ENCODE results near the gene URB1. TPM values are rescaled to one million over a fixed set of nuclear protein-coding genes. Genes with fewer than 3 reads are reported as not detected.

The URB1 gene
- total and polyA plus RNA-seq, 2 donors (not counting 3 experiments of a cell fraction or from before 2014, with no cell fraction given) = 8.0 to 27.3 TPM

GRCh38 chr21:32424674-32425073, 31.9 kb upstream of the URB1 start:
- H3K9ac ChIP-seq (replicated peaks; ENCODE audit: extremely low read depth, insufficient read depth, low read length) = no peak overlapping the region
- TF ChIP-seq MAX (IDR thresholded peaks at IDR 0.05; ENCODE audit: insufficient read depth, insufficient read length) = no peak
- no peak for TF ChIP-seq MYC (IDR thresholded peaks at IDR 0.05; ENCODE audit: low read depth, low read length)
- no peak for TF ChIP-seq JUN (IDR thresholded peaks at IDR 0.05; ENCODE audit: borderline replicate concordance, insufficient read depth, insufficient read length, low read depth)
- no peak for TF ChIP-seq POLR2A (IDR thresholded peaks at IDR 0.05; ENCODE audit: low read depth, low read length)
- TF ChIP-seq FOS (IDR thresholded peaks at IDR 0.05; ENCODE audit: borderline replicate concordance, insufficient read depth, low read length) = no peak
- no peak for TF ChIP-seq GATA2 (IDR thresholded peaks at IDR 0.05; ENCODE audit: insufficient read depth, insufficient read length, low read depth, low read length)
- no peak for TF ChIP-seq EZH2 (IDR thresholded peaks at IDR 0.05; ENCODE audit: borderline replicate concordance, low read depth, low read length, severe bottlenecking)
- no peak for TF ChIP-seq POLR2AphosphoS5 (IDR thresholded peaks at IDR 0.05; ENCODE audit: insufficient read depth, low read depth, low read length)
- no peak for TF ChIP-seq CTCF (IDR thresholded peaks at IDR 0.05; ENCODE audit: extremely low read depth in 1 of 2, insufficient read depth in 1 of 2, low read depth in 1 of 2, low read length in 2 of 2)
- no peaks in the 10 kb centered on the region for H3K9me3 ChIP-seq (replicated peaks; ENCODE audit: control insufficient read depth, insufficient read depth, low read length)
- no peak overlapping the region for H3K4me2 ChIP-seq (ENCODE audit: insufficient read depth, low read length)
- no peak for FAIRE-seq
- no peak overlapping the region for H3K27ac ChIP-seq (ENCODE audit: insufficient read depth, low read depth, low read length)
- no peaks in the 10 kb centered on the region for H3K36me3 ChIP-seq (ENCODE audit: control insufficient read depth in 2 of 2, extremely low read depth in 1 of 2, insufficient read depth in 2 of 2, low read length in 2 of 2)
- BruUV-seq (replicated peaks) = no TSS peak
- dilution Hi-C loops (cut with MboI; ENCODE audit: extremely low pct_ligation_motif_present, low sequenced_read_pairs) = no loop called here
- DNase-seq (ENCODE audit: low read depth, low spot score) = no peak
- intact Hi-C loops (cut with micrococcal nuclease) = loop anchor here (5.0 kb wide), 1 partner anchor 73 kb away; no protein-coding TSS in a partner anchor
- ChIA-PET CTCF (interaction anchor here (0.9 to 1.3 kb wide), 6 partner anchors 10 to 145 kb away, joined by 3 to 4 read pairs (median 3); no protein-coding TSS in a partner anchor), POLR2A (no interaction called here)
- H3K4me1 ChIP-seq (ENCODE audit: control insufficient read depth, extremely low read depth, insufficient read depth, low read length) = peaks cover 34% of the 10 kb centered on the region
- no peaks in the 10 kb centered on the region for H3K27me3 ChIP-seq (ENCODE audit: control insufficient read depth in 2 of 2, insufficient read depth in 2 of 2, low read length in 2 of 2)
- H4K20me1 ChIP-seq (replicated peaks; ENCODE audit: control insufficient read depth, extremely low read depth, insufficient read depth, low read length) = no peaks in the 10 kb centered on the region
- no peak overlapping the region for H3K4me3 ChIP-seq (replicated peaks in 1 of 3; ENCODE audit: insufficient read depth in 1 of 3, low read depth in 1 of 3, low read length in 3 of 3)
- H3K79me2 ChIP-seq (ENCODE audit: control insufficient read depth, insufficient read depth, low read length) = peaks cover 75% of the 10 kb centered on the region
- H3K9me1 ChIP-seq (replicated peaks; ENCODE audit: control insufficient read depth, extremely low read depth, insufficient read depth, low read length) = no peaks in the 10 kb centered on the region
- H2AFZ ChIP-seq (ENCODE audit: low read depth, low read length) = no peak overlapping the region

Data from endothelial cell of umbilical vein (primary cell).